GM18873 (cell line): ENCODE results near the gene ZNF485.

ENCODE experiments used
- ATAC-seq: cut with Tn5 transposase; IDR thresholded peaks from one replicate; pipeline ENCODE4 v1.9.1; 2021; ENCODE audit warnings: mild to moderate bottlenecking, moderate library complexity, moderate number of reproducible peaks; ENCODE audit not compliant: unreplicated experiment, low FRiP score

Gene ZNF485

GRCh38 chr10:43665054-43665453, 58.8 kb downstream of the ZNF485 start:
- ATAC-seq, result no peak

GRCh38 chr10:43666552-43666951, 60.3 kb downstream of the ZNF485 start:
- no peak for ATAC-seq

- ATAC-seq, result no peak
These were observed 61.1 kb downstream of the ZNF485 start for GRCh38 chr10:43667317-43667731.
